ENCODE data around the gene PRRG4. TPM values are rescaled to one million over a fixed set of nuclear protein-coding genes. Genes with fewer than 3 reads are reported as not detected.

PRRG4 gene
- total RNA-seq, 1 experiment from 2014 or later: 1.2 TPM

- H3K14ac ChIP-seq (ENCODE audit: insufficient read depth, low read length): no peak overlapping the region
- peak overlapping the region; percentile 34 to 100 (median 100) for H3K27ac Mint-ChIP-seq
- no peak overlapping the region for H3K4ac ChIP-seq (ENCODE audit: low read depth, low read length)
- H3K27ac ChIP-seq (ENCODE audit: insufficient read length, low read depth, low read length): peak overlapping the region; percentile 76
- H3K9me3 Mint-ChIP-seq: peaks cover 21 to 23% of the 10 kb centered on the region in 2 experiments
- H2AK5ac ChIP-seq (ENCODE audit: insufficient read length, low read length): no peak overlapping the region
- H2BK120ac ChIP-seq (ENCODE audit: low read depth, low read length, poor library complexity, severe bottlenecking): no peak overlapping the region
- no peak overlapping the region for H2BK15ac ChIP-seq (ENCODE audit: low read depth, low read length)
- H2AFZ ChIP-seq (ENCODE audit: low read length): no peak overlapping the region
- H3K79me2 ChIP-seq (ENCODE audit: insufficient read depth, low read length): peaks cover 22% of the 10 kb centered on the region
- H3K4me1 Mint-ChIP-seq: peaks cover 29 to 33% of the 10 kb centered on the region in 2 experiments
- no peaks in the 10 kb centered on the region for H4K20me1 ChIP-seq (ENCODE audit: control insufficient read depth, insufficient read depth, insufficient read length)
- no peak overlapping the region for H2BK12ac ChIP-seq (ENCODE audit: insufficient read length, low read depth, low read length)
- no peak overlapping the region for H3T11ph ChIP-seq (ENCODE audit: low read length)
- no peak overlapping the region for H4K91ac ChIP-seq (ENCODE audit: insufficient read length, low read depth, low read length)
- H3K9me3 ChIP-seq (ENCODE audit: control insufficient read depth, low read depth, low read length): no peaks in the 10 kb centered on the region
- no peak overlapping the region for H3K56ac ChIP-seq (ENCODE audit: insufficient read length, low read depth, low read length)
- DNase-seq: peak; percentile 79
- peak overlapping the region; percentile 74 to 93 for H3K4me3 Mint-ChIP-seq
- TF ChIP-seq, protein P1, sequence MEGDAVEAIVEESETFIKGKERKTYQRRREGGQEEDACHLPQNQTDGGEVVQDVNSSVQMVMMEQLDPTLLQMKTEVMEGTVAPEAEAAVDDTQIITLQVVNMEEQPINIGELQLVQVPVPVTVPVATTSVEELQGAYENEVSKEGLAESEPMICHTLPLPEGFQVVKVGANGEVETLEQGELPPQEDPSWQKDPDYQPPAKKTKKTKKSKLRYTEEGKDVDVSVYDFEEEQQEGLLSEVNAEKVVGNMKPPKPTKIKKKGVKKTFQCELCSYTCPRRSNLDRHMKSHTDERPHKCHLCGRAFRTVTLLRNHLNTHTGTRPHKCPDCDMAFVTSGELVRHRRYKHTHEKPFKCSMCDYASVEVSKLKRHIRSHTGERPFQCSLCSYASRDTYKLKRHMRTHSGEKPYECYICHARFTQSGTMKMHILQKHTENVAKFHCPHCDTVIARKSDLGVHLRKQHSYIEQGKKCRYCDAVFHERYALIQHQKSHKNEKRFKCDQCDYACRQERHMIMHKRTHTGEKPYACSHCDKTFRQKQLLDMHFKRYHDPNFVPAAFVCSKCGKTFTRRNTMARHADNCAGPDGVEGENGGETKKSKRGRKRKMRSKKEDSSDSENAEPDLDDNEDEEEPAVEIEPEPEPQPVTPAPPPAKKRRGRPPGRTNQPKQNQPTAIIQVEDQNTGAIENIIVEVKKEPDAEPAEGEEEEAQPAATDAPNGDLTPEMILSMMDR (conservative IDR thresholded peaks at IDR 0.05): no peak
- no peak overlapping the region for H3K23ac ChIP-seq (ENCODE audit: insufficient read length, low read depth, low read length)
- H4K8ac ChIP-seq (replicated peaks; ENCODE audit: insufficient read length, low read depth, low read length): no peak overlapping the region
- H4K5ac ChIP-seq (ENCODE audit: insufficient read length, low read depth, low read length): no peak overlapping the region
- peaks cover 22 to 38% (median 32%) of the 10 kb centered on the region in 3 experiments for H3K36me3 Mint-ChIP-seq (ENCODE audit: insufficient read depth in 1 of 3, low read depth in 3 of 3)
- peak overlapping the region; percentile 79 for H3K4me2 ChIP-seq (ENCODE audit: insufficient read depth, insufficient read length, low read length)
- H3K4me1 ChIP-seq (ENCODE audit: insufficient read depth, low read length): no peaks in the 10 kb centered on the region; the same call in 1 of the 2 replicates
- H3K23me2 ChIP-seq (ENCODE audit: insufficient read length, low read depth, low read length, poor library complexity, severe bottlenecking): peaks cover 4% of the 10 kb centered on the region
- H2BK5ac ChIP-seq (ENCODE audit: insufficient read length, low read length): no peak overlapping the region
- WGBS (ENCODE audit: extremely low coverage, insufficient read length, low lambda C conversion rate): no CpG with 5 or more reads among the region's 11 CpGs
- H3K27me3 Mint-ChIP-seq (ENCODE audit: low read depth): no peaks in the 10 kb centered on the region
- no peak overlapping the region for H3K9ac ChIP-seq (ENCODE audit: extremely low read depth, insufficient read length, low read length)
- no peak overlapping the region for H3K18ac ChIP-seq (ENCODE audit: insufficient read length, low read depth, low read length)
- H2BK20ac ChIP-seq (ENCODE audit: low read depth, low read length, poor library complexity, severe bottlenecking): no peak overlapping the region
- H3K79me1 ChIP-seq (ENCODE audit: insufficient read depth, low read depth, low read length, poor library complexity, severe bottlenecking): no peaks in the 10 kb centered on the region
- no peaks in the 10 kb centered on the region for H3K27me3 ChIP-seq (ENCODE audit: insufficient read depth, low read length)
These were observed 61.3 kb downstream of the PRRG4 start for GRCh38 chr11:32890843-32891656.

Measured in H9 (cell line).